HG03521 (cell line): ENCODE measurements around the gene HOXB7.

ENCODE experiments used
- ATAC-seq: cut with Tn5 transposase; IDR thresholded peaks from one replicate; pipeline ENCODE4 v1.9.1; 2021; ENCODE audit warnings: mild to moderate bottlenecking, moderate library complexity; ENCODE audit not compliant: unreplicated experiment

Gene HOXB7

DNA sequence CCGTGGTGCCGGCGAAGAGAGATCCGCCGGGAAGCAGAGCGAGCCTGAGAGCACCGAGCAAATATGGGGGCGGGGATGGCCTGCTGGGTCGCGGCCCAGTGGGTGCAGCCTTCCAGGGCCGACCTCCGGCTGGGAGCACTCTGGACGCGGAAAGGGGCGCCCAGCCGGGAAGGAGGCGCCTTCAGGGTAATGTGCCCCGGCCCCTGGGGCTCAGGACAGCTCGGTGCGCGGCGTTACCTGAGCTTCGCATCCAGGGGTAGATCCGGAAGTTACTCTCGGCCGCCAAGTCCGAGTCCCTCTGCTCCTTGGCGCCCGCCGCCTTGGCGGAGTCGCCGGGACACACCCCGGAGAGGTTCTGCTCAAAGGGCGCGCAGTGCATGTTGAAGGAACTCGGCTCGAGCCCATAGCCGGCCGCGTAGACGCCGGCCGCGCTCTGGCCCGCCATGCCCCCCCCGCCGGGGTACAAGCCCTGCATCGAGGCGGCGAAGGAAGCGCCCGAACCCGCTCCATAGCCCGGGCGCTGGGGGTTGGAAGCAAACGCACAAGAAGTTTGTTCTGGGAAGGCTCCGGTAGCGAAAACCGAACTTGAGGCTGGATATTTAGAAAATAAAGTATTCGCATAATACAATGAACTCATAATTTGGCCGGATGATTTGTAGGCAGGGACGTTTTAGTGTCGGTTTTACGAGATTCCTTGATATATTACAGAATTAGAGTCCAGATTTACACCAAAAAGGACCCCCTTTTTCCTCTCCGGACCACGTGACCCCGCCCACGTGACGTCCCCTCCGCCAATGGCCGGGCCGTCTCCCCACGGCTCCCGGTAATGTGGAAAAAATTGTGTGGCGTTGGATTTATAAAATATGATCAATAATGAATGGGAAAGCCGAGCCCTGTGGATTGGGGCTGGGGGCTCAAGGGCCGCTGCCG, at the start of gene HOXB7:
HOXB7 (minus strand) TSS at position 736 of the 930 bp plus-strand sequence; CDS start at position 637, 99 bp downstream.
- no peak for ATAC-seq

DNA sequence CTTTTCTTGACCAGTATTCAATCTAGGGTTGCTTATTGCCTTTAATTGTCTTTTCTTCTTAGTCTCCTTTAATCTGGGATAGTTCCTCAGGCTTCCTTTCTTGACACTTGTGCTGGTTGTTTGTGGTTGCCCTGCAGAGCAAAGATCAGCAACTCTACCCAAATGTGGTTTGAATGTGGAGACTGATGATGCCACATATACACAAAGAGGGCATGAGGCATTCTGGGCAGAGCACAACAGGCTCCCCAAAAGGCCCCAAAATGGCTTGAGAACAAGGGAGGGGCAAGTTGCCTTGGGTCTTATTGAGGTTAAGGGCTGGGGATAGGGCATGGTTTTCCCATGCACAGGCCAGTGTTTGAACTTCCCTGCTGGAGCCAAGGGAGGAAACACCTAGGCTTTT, 45.1 kb upstream of the HOXB7 start:
- ATAC-seq = no peak

DNA sequence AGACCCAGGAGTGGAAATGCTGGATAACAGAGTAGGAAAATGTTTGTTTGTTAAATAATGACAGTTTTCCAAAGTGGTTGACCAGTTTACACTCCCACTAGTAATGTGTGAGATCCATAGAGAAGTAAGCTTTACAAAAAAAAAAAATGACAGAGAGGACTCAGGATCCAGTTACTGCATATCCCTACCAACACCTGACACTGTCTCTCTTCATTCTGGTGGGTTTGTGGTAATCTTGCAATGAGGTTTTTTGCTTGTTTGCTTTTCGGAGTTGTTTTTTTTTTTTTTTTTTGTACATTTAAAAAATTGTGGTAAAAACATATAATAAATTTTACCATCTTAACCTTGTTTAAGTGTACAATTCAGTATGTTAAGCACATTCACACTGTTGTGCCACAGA, 38.9 kb upstream of the HOXB7 start:
- no peak for ATAC-seq

DNA sequence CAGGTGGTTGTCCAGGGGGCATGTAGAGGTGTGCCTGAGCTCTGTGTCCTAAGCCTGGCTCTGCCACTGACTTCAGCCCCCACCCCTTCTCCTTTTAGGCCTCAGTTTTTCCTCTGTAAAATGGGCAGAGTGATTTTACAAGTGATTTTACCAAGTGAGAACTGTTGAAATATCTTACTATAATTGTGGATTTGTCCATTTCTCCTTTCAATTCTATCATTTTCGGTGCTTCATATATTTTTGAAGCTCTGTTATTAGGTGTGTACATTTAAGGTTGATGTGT, 37.1 kb upstream of the HOXB7 start:
- ATAC-seq = no peak

DNA sequence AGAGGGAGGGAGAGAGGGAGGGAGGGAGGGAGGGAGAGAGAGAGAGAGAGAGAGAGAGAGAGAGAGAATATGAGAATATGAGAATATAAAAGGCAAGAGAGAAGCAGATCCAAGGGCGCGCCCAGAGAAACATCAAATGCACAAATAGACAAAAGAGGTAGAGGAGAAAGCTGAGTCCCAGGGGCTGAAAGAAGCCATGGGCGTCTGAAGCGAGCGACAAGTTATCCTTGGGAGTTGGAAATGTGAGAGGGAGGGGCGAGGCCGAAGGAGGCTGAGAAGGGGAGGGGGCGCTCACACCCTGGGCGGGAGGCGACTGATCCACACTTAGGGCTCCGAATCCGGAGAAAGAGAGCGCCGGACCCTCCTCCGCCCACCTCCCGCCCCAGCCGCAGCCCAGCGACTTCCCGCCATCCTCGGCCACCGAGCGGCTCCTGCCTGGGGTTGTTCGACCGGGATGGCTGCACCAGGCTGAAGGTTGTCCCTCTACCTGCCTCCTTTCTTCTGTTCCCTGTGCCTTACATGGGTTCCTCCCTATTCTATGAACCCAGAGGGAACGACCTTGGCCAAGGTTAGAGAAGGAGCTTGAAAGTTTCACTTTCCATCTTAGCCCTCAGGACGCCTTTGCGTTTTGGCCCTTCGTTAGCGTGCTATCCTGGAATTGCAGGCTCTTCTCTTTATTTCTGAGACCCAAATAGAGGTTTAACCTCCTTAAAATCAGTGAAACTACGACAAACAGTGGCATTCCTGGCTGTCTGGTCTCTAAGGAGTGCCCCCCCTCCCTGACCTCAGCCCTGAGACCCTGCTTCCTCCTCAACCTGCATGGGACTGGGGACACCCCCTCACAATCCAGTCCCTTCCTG, 36.5 kb upstream of the HOXB7 start:
- ATAC-seq = no peak

DNA sequence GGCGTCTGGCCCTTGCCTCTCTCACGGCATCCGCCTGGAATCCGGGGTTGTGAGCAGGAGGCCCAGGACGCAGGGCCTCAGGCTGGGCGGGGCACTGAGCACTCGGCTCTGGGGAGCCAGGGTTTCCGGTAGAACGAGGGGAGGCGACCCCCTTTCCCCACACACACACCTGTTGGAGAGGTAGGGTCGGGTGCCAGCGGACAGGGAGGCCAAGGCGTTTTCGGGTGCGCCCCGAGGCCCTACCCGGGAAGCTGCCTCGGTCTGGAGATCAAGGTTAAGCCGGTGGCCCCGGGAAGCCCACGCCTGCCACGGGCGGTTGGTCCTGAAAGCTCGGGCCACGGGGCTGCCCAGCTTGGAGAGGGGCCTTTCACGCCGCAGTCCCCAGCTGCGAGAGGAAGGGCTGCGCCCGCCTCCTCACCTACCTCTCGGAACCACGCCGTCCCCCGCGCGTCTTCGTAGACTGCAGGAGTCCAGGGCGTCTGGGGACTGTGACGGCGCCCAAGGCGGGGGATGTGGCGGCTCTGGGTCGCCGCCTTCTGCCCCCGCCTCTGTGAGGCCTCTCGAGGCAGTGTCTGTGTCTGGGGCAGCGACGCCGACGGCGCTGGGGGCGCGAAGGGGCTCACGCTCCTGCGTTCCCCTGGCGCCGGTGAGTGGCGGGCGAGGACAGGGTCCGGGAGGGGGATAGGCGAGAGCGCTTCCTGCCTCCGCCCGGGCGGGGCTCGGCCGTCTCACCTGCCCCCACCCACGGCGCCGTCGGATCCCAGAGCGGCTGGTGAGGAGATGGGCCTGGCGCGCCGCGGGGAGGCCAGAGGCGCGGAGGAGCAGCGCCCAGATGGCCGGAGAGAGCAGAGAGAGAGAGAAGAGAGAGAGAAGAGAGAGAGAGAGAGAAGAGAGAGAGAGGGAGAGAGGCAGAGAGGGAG, 35.6 kb upstream of the HOXB7 start:
- no peak for ATAC-seq

DNA sequence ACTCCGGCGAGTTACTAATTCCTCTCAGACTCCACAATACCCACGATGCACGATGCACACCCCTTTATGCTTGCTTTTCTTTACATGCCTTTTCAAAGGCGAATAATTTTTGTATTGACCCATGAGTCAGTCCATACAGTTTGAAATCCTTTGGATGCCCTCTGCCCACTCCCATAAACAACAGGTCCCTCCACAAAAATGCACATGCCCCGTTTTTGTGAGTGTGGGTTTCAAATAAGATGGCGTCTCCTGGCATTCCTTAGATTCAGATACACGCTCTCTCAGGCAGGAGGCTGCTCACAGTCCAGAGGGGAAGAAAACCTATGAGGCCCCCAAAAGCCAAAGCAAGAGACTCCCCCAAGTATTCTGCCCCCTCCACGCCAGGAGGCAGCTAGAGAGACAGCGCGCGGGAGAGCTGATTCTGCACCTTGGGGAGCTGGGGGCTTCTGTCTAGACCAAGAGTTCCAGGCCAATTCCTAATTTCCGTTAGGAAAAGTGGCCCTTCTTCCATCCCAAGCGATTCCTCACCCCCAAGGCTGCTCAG, 34.9 kb upstream of the HOXB7 start:
- ATAC-seq = no peak

DNA sequence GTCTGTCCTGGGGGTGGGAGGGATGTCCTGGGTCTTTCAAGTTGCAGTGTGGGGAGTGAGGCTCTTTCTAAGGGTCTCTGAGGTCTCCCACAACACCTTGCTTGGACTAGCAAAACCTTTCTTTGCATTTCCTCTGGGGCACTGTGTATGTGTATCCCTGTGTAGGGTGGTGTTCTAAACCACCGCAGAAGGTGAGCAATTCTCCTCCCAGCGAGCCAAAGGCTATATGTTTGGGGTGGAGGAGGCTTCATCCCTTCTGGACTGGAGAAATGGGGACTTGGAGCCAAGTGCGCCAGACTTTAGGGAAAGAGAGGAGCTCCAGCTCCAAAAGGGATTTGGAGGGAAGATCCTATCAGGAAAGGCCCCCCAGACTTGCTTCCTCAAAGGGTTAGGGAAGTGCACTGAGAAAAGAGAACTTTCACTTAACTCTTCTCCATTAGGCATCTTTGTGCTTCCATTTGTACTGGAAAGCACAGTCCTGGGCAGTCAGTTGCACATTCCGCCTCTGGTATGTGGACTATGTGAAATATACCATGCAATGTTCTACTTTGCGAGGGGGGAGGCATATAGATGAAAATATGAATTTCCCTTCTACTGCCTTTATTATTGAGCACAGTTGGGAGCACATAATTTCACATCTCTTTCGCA, 34.2 kb upstream of the HOXB7 start:
- ATAC-seq = no peak

DNA sequence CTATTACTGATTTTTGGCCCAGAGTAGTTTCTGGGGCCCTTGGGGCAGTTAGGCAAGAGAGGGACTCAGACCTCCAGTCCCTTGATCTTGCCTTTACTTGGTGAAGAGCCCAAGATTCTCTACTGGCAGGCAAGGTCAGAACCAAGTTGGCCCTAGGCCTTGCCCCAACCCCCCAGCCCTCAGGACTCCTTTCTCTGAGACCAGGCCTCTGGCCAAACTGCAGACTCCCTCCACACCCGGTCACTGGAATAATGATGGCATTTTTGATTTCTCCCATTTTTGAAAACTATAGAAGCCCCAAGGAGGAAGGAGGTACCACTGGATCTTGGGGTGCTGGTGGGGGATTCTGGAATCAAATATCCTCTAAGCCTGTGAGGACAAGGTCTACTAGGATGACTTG, 33.3 kb upstream of the HOXB7 start:
- ATAC-seq = no peak

DNA sequence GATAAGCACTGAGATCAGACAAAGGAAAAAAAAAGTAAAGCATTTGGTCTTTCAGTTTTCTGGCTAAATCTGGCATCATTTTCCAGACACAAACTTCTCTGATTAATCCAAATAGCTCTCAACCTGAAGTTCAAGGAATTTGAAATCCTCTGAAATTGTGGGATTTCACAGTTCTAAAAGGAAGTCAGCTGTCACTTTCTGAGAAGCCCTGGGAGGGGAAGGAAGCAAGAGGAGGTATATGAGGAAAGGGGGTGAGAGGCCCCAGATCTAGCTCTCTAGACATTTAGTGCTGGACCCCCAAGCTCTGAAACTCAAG, 32.8 kb upstream of the HOXB7 start:
- ATAC-seq = no peak

DNA sequence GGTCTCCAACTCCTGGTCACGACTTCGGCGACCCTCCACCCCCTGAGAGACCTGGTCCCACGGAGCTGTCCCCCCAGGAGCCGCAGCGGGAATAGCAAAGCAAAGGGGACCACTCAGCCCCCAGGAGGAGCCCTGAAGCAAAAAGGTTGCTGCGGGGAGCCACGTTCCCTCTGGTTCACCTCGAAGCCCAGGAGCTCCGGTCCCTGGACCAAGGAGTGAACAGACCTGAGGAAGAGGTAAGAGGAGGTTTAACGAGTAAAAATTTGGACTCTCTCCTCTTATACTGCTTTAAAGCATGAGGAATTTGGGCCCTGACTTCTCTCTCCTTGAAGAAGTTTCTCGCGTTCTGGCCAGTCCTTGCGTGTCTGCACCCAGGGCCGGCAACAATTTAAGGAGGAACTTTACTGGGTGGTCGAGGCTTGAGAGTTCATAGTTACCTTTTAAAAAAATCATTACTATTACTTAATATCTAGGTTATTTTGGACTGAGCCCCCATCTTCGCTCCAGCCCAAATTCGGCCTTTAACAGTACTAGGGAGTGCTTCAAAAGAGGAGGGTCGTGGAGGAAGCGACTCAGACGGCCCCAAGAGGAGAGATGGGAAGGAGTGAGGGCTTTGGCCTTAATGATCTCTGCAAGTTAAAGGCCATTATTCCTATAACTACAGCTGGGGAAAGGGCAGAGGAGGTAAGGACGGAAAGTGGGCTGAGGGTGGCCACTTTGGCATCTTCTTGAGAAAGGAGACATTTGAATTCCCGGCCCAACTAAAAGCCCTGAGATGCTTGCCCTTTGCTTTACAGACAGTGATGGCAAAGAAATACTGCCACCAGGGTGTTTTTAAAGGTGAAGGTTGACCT, 32.3 kb upstream of the HOXB7 start:
- no peak for ATAC-seq

DNA sequence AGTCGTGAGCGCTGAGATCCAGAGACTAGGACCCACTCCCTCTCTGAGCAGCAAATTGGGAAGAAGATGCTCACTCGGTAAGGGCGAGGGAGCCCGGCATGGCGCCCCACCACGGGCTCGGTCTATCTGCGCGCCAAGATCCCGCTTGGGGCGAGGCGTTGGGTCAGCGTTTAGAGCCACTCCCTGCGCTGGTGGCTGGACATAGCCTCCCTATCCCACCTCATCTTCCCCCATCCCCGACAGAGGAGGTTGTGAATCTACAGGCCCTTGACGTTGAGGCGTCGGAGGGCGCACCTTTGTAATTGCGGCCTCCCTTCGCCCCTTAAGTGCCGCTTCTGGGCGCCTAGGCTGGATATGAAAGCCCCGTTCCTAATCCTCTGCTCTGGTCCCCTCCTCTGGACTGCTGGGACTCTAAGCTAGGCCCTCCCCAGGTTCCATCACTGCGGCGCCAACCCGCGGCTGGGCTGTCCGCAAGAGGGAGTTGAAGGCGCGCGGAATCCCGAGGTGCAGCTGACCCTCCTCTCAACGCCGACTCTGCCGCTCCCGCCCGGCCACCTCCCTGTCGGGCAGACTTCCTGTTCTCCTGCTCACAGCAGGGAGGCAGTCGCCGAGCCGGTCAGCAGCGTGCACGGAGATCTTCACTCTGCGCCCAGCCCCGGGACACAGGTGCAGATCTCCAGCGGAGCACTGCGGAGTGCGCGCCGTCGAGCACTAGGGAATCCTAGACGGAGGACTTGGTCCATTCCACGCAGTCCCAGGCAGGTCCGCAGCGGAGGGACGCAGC, 31.4 kb upstream of the HOXB7 start:
- no peak for ATAC-seq

DNA sequence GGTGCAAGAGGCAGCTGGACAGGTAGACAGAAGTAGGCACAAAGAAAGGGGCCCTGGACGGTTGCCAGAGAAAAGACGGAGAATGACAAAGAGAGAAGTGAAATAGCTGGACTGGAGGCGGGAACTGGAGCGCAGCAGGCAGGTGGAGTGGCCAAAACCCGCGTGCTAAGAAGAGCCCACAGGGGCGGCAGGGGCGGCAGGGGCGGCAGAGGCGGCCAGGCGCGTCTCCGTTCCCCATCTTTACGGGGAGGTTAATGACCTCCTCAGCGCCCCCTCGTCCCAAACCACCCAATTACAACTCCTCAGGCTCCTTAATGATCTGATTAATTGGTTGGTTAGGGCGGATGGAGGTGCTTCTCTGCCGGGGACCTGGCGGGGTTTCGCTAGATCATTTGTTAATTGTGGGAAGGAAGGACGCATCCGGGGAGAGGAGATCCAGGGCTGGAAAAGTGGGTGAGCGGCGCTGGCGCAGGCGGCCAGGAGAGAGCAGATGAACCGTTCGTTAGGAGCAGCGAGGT, 30.8 kb upstream of the HOXB7 start:
- no peak for ATAC-seq

DNA sequence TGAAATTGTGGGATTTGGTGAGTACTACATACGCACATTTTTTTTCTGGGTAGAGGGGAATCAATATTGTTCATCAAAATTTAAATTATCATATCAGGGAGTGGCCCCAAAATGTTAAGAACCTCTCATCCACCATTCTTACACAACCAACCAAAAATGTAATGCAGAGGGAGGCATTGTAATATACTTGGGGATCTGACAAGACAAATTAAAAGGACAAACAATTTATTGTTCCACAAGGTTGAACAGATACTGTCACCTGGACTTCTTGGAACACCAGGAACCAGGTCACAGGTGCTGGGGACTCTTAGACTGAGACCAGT, 30.0 kb upstream of the HOXB7 start:
- no peak for ATAC-seq

DNA sequence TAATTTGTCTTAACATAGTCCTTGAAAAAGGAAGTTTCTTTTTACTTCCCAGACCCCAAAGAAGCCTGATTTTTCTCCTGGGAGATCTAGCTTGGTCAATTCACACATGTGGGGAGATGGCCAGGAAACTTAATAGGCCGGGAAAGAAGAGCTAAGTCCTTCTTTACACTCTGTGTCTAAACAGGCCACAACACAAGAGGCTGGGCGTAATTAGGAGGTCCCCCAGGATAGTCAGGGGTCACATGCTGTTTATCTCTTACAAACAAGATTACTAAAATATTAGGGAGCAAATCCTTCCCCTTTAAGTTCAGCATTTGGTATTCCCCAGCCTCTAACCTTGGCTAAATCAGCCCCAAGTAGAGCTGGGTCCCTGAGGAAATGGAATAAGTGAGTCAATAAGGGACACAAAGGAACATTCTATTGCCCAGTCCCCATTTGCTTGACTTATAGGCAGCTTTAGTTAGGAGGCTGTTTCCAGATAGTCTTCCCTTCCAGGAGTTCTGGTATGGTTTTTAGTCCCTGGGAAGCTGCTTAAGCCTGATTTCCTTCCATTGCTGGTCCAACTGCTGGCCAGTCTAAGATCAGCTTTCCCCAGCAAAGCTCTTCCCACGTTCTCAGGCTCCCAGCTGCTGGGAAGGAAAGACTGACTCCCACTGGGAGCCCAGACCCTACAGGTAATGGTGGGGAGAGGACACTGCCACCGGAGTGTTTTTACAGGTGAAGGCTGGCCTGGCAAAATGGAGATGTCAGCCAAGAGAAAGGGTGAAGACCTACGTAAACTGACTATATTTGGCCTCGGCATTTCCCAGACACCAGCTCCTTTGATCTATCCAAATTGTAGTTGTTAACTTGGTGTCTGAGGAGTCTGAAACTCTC, 29.4 kb upstream of the HOXB7 start:
- no peak for ATAC-seq

DNA sequence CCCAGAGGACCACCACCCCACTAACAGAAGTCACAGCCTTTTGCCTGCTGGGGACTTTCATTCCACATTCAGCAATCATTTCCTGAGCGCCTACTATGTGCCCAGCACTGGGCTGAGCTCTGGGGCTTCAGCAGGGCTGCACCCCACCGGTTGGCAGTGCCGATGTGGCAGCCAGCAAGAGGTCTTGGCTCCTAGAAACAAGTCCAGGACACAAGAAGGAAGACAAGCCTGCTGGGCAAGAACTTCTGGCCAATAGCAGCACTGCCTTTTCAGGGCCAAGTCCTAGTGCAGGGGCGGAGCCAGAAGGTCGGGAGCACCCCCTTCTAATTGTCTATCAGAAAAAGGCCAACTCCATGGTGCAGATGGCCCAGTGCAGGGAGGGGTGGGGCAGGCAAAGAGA, 28.3 kb upstream of the HOXB7 start:
- ATAC-seq = no peak

DNA sequence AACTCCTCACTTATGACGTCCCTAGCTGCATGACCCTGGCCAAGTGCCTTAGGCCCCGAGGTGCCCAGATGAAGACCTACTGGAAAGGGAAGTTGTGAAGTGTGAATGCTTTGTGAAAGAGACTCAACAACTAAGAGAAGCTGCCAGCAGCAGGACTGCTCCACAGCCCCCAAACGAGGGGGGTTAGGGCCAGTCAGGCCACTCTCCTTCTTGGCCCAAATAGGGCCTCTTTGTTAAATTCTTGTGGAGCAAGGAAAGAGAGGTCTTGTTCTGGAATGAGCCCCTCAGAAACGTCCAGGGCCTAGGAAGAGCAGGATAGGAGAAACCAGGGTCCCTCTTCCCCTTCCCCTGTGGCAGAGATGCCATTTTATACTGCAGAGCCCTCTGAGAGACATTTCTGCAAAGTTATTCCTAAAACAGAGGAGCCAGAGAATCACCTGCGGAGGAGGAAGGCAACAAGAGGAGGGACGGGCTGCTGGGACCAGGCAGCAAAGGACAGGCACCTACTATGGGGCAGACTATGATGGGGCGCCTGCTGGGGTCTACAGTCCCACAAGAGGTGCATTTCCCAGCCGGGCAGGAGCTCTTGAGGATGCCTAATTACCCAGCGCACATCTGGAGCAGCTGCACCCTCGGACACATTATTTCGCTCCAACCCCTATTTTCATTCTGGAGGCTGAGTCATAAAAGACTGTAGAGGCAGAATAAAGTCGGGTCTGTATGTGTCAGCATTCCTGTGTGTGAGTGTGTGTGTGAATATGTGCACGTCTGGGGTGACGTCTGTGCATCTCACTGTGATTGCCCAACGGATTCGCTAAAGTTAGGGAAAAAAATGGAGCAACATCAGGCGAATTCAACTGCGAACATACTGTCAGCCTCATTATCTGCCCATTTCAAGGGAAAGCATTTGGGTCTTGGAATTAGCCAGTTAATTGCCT, 26.8 kb upstream of the HOXB7 start:
- no peak for ATAC-seq
